K562 (cell line): ENCODE data around the gene CCL21. TPM values are rescaled to one million over a fixed set of nuclear protein-coding genes. Genes with fewer than 3 reads are reported as not detected.

Source experiments
- ATAC-seq: fragments of 200-7000 bp; cut with Tn5 transposase; 3 replicates; pipeline ENCODE4 v1.9.1; 2020; ENCODE audit warnings: moderate library complexity
- BruUV-seq: library from RNA; stranded (reverse); fragments of 400-500 nt; replicated peaks from 2 replicates; lab custom pipeline; 2021; lab: Mats Ljungman, UMichigan
- CTCF ChIA-PET: fragments of 300-600 bp; formaldehyde crosslinking; extraction: SDS; loops from one replicate; lab custom pipeline; 2021; ENCODE audit warnings: low intra/inter-chr PET ratio; lab: Yijun Ruan, JAX
- POLR2A ChIA-PET: fragments of 300-600, 350-650 bp; sonication (Branson Sonifier 250); formaldehyde crosslinking; extraction: SDS; loops from one replicate; lab custom pipeline; 2021; ENCODE audit warnings: antibody characterized with exemption, inconsistent platforms; lab: Yijun Ruan, JAX
- DNase-seq, 4 experiments: peaks; one replicate each; pipeline versions ENCODE4 v3.0.0 to v3.0.0-alpha.2; 2011 to 2018; ENCODE audit warnings: low spot score in 3 of 4, mixed read lengths in 3 of 4; ENCODE audit errors: extremely low read depth in 1 of 4
- FAIRE-seq: peaks from 2 replicates; lab custom pipeline; 2011; peaks lifted over from hg19 to GRCh38; lab: Jason Lieb, UNC
- H2AFZ ChIP-seq: 2 replicates; pipeline ENCODE4 v1.6.0; 2011; ENCODE audit warnings: low read depth, low read length, control low read depth, inconsistent platforms
- H3K27ac ChIP-seq: fragments of 200-600 bp; 3 replicates; pipeline ENCODE4 v1.8.0; 2011; ENCODE audit warnings: low read depth, mild to moderate bottlenecking, control low read depth, inconsistent platforms, low read length, moderate library complexity, mixed read lengths; ENCODE audit errors: extremely low read depth
- H3K27me3 ChIP-seq, 2 experiments: fragments of 300-600 bp in 1 of 2; 2 replicates in 1 of 2; 3 replicates in 1 of 2; pipeline versions ENCODE4 v1.6.0 to v1.8.0; 2011; ENCODE audit warnings: inconsistent platforms in 2 of 2, low read length in 2 of 2, mild to moderate bottlenecking in 1 of 2, mixed read lengths in 1 of 2, moderate library complexity in 1 of 2; ENCODE audit not compliant: control insufficient read depth in 2 of 2, insufficient read depth in 2 of 2
- H3K36me3 ChIP-seq: fragments of 300-600 bp; 3 replicates; pipeline ENCODE4 v1.8.0; 2011; ENCODE audit warnings: mild to moderate bottlenecking, low read length, inconsistent platforms; ENCODE audit not compliant: control insufficient read depth, insufficient read depth
- H3K4me1 ChIP-seq, 2 experiments: fragments of 200-600 bp in 1 of 2; replicated peaks in 1 of 2; 2 replicates in 1 of 2; 3 replicates in 1 of 2; pipeline versions ENCODE4 v1.5.1 to v1.8.0; 2011; ENCODE audit warnings: inconsistent platforms in 2 of 2, low read length in 2 of 2, mild to moderate bottlenecking in 1 of 2, mixed read lengths in 1 of 2, moderate library complexity in 1 of 2; ENCODE audit not compliant: control insufficient read depth in 2 of 2, insufficient read depth in 2 of 2
- H3K4me2 ChIP-seq: 2 replicates; pipeline ENCODE4 v1.6.1; 2011; ENCODE audit warnings: low read length, control low read depth, inconsistent platforms, mixed read lengths; ENCODE audit not compliant: insufficient read depth
- H3K4me3 ChIP-seq: fragments of 200-600 bp; sonication (generic), shearing (Covaris generic); 2 replicates; pipeline ENCODE4 v1.5.1; 2016; ENCODE audit warnings: control low read depth, inconsistent platforms
- H3K79me2 ChIP-seq: fragments of 200-600 bp; 3 replicates; pipeline ENCODE4 v1.8.0; 2011; ENCODE audit warnings: low read length, inconsistent platforms; ENCODE audit not compliant: control insufficient read depth, insufficient read depth
- H3K9ac ChIP-seq, 2 experiments: 2 replicates each; pipeline versions ENCODE4 v1.6.0 to v1.6.1; 2011; ENCODE audit warnings: low read depth in 2 of 2, low read length in 2 of 2, control low read depth in 1 of 2, inconsistent platforms in 1 of 2, mild to moderate bottlenecking in 1 of 2, mixed read lengths in 1 of 2; ENCODE audit not compliant: insufficient read depth in 1 of 2
- H3K9me1 ChIP-seq: one replicate; pipeline ENCODE4 v1.6.0; 2011; ENCODE audit warnings: inconsistent platforms, mild to moderate bottlenecking, low read length, moderate library complexity; ENCODE audit not compliant: control insufficient read depth, insufficient read depth
- H3K9me3 ChIP-seq: replicated peaks from 2 replicates; pipeline ENCODE4 v1.5.1; 2011; ENCODE audit warnings: low read depth, low read length, inconsistent platforms; ENCODE audit not compliant: control insufficient read depth, insufficient read depth
- H4K20me1 ChIP-seq: replicated peaks from 2 replicates; pipeline ENCODE4 v1.6.1; 2011; ENCODE audit warnings: low read length, inconsistent platforms, mixed read lengths; ENCODE audit not compliant: control insufficient read depth, insufficient read depth
- CTBP1 ChIP-seq: fragments of 450-650 bp; IDR thresholded peaks from 2 replicates; pipeline ENCODE4 v1.6.1; 2016; ENCODE audit warnings: borderline replicate concordance
- EGR1 ChIP-seq: fragments of 450-650 bp; conservative IDR thresholded peaks from 2 replicates; pipeline ENCODE4 v1.6.1; 2017; ENCODE audit warnings: mild to moderate bottlenecking
- JUND ChIP-seq, 2 experiments: IDR thresholded peaks; 2 replicates in 1 of 2; 3 replicates in 1 of 2; pipeline ENCODE4 v1.6.1; 2011; ENCODE audit warnings: borderline replicate concordance in 2 of 2, low read depth in 2 of 2, low read length in 2 of 2, improper control_type of control experiment in 1 of 2, missing biosample characterization in 1 of 2, missing genetic modification characterization in 1 of 2, missing genetic modification reagents in 1 of 2
- KDM1A ChIP-seq, 2 experiments: fragments of 450-650 bp; IDR thresholded peaks; 2 replicates each; pipeline ENCODE4 v1.6.1; 2016; ENCODE audit warnings: mild to moderate bottlenecking in 2 of 2
- KLF16 ChIP-seq: IDR thresholded peaks from 2 replicates; pipeline ENCODE4 v1.6.1; 2016; ENCODE audit warnings: antibody characterized with exemption
- MAZ ChIP-seq, 2 experiments: fragments of 450-650 bp in 1 of 2; sonication (generic) in 1 of 2; formaldehyde crosslinking; IDR thresholded peaks in 1 of 2; conservative IDR thresholded peaks in 1 of 2; 2 replicates each; pipeline versions ENCODE4 v1.4.0 to v1.5.0; 2020; ENCODE audit warnings: mild to moderate bottlenecking in 1 of 2, missing genetic modification reagents in 1 of 2
- NRF1 ChIP-seq, 2 experiments: fragments of 450-650 bp; IDR thresholded peaks in 1 of 2; conservative IDR thresholded peaks in 1 of 2; 2 replicates each; pipeline ENCODE4 v1.6.1; 2014; ENCODE audit warnings: mild to moderate bottlenecking in 2 of 2
- PHB2 ChIP-seq: fragments of 450-650 bp; IDR thresholded peaks from 2 replicates; pipeline ENCODE4 v1.6.1; 2017; ENCODE audit warnings: low read depth
- RAD21 ChIP-seq, 2 experiments: fragments of 250-450 bp in 1 of 2; fragments of 450-650 bp in 1 of 2; sonication (Bioruptor Pico) in 1 of 2; formaldehyde crosslinking in 1 of 2; IDR thresholded peaks in 1 of 2; conservative IDR thresholded peaks in 1 of 2; 2 replicates each; pipeline versions ENCODE4 v1.4.0 to v1.8.0; 2020 to 2022; ENCODE audit warnings: mild to moderate bottlenecking in 2 of 2, moderate library complexity in 1 of 2
- SMC3 ChIP-seq: conservative IDR thresholded peaks from 2 replicates; pipeline ENCODE4 v1.6.1; 2011; ENCODE audit warnings: low read depth, low read length, improper control_type of control experiment; ENCODE audit not compliant: insufficient read depth
- ZNF384 ChIP-seq: IDR thresholded peaks from 2 replicates; pipeline ENCODE4 v1.6.1; 2012; ENCODE audit warnings: low read depth, low read length, improper control_type of control experiment
- WGBS: fragments of 100-300 bp; shearing (Covaris generic); methylation state at CpG from one replicate; pipeline ENCODE4 v1.1.6; 2016; ENCODE audit warnings: low coverage, mixed read lengths; ENCODE audit not compliant: insufficient coverage; ENCODE audit errors: missing lambda C conversion rate; 5-methylcytosine and 5-hydroxymethylcytosine counted together
- in situ Hi-C: fragments of 300-500 bp; cut with MboI; formaldehyde crosslinking; loops from 4 replicates; pipeline ENCODE4 v1.15.0; 2018; ENCODE audit warnings: inconsistent platforms, mixed read lengths
- intact Hi-C: fragments of 100-400 bp; cut with micrococcal nuclease; formaldehyde crosslinking; loops from 2 replicates; pipeline ENCODE4 v1.14.2; 2022
- polyA plus RNA-seq, 8 experiments: library from polyadenylated mRNA; depleted of rRNA in 4 of 8; stranded (reverse) in 5 of 8; unstranded in 3 of 8; fragments of >200 nt; fragmentation: Nextera tagmentation in 2 of 8; fragmentation: Illumina TruSeq in 1 of 8; extraction: Ambion mirVana in 2 of 8; extraction: Trizol in 1 of 8; gene quantifications; 2 replicates each; pipeline versions ENCODE4 v1.2.1 to v1.2.3, GENCODE V29; 2011 to 2014; ENCODE audit warnings: inconsistent platforms in 1 of 8, missing spikeins in 1 of 8
- total RNA-seq, 7 experiments: library from RNA; depleted of rRNA in 6 of 7; stranded (reverse); fragments of >200 nt in 6 of 7; fragmentation: Illumina TruSeq in 2 of 7; extraction: Trizol in 2 of 7; gene quantifications; 2 replicates each; pipeline versions ENCODE4 v1.2.1 to v1.2.3, GENCODE V29; 2011 to 2021; ENCODE audit warnings: low replicate concordance in 1 of 7
- TF ChIP-seq, protein P1 (sequence below): fragments of 200-800 bp; sonication (Bioruptor generic); IDR thresholded peaks from 2 replicates; pipeline ENCODE4 v1.6.1; 2017; ENCODE audit warnings: missing genetic modification characterization, missing compliant biosample characterization
- TF ChIP-seq, protein P2 (sequence below): sonication (generic); formaldehyde crosslinking; IDR thresholded peaks from 2 replicates; pipeline ENCODE4 v1.8.0; 2022; ENCODE audit warnings: mild to moderate bottlenecking, missing genetic modification reagents
- TF ChIP-seq, protein P3 (sequence below), 3 experiments: IDR thresholded peaks in 2 of 3; conservative IDR thresholded peaks in 1 of 3; 2 replicates each; pipeline ENCODE4 v1.5.1; 2011 to 2012; ENCODE audit warnings: low read length in 3 of 3, mild to moderate bottlenecking in 3 of 3, control low read depth in 2 of 3, improper control_type of control experiment in 1 of 3, inconsistent platforms in 1 of 3, low read depth in 1 of 3, mixed read lengths in 1 of 3, moderate library complexity in 1 of 3; ENCODE audit not compliant: insufficient read depth in 2 of 3

The CCL21 gene
- total and polyA plus RNA-seq, 9 of the 15 experiments (the other 6 are each of a cell fraction or from before 2014, with no cell fraction given), result not detected

DNA sequence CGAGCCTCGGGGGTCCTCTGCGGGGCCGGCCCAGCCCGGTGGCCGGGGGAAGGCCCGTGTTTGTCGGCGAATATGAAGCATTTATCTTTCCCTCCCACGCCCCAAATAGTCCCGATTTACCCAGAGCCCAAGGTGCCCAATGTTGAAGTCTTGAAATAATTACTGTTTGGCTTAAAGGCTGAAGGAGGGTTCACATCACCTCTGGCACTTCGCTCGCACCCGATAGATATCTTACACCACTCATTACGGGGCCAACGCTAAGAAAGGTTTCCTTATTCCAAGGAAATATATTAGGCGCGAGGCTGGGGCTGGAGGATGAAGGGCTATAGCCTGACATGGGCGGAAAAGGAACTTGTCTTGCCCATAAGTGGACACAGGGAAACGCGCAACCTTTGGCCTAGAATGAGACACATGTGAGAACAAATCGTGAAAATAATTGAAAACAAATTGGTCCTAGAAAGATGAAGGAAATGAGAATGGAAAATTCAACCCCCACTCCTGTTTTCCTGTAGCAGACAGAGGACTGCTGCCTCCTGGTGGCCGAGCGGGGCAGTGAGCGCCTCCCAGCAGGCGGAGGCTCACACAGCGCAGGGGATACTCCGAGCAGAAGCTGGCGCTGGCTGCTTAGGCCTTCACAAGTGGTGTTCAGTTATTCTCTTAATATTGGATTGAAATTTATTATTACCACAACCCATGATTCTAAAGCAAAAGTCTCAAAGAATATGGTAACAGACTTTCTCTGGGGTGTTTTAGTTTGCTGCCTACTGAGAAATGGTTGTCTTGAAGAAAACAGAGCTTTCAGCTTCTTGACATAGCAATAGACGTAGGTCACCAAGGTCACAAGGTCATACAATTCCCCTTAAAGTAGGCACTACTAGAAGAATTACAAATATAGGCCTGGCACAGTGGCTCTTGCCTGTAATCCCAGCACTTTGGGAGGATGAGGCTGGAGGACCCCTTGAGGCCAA is 7.9 kb downstream of the CCL21 start:
- intact Hi-C loops, result loop anchor here (1.0 to 10.0 kb wide), 2 partner anchors 27 to 87 kb away; partner anchors contain the start of gene RPP25L
- ATAC-seq (peak; percentile 95), FAIRE-seq (peak; percentile 81), DNase-seq (peak; percentile 76 to 79 (median 77))
- Histone ChIP-seq H3K4me2 (peak overlapping the region; percentile 79), H3K4me3 (peak overlapping the region; percentile 46), H2AFZ (peak overlapping the region; percentile 76), H3K4me1 (peaks cover 0 to 13% of the 10 kb centered on the region in 2 experiments; a peak in 3 of 5 replicates), H3K27ac (no peak overlapping the region), H3K9ac (peak overlapping the region in 1 of 2 experiments; percentile 77; a peak in 2 of 4 replicates), H3K9me1 (no peaks in the 10 kb centered on the region), H3K36me3 (no peaks in the 10 kb centered on the region), H4K20me1 (no peaks in the 10 kb centered on the region), H3K27me3 (peaks cover 0 to 5% of the 10 kb centered on the region in 2 experiments; a peak in 2 of 5 replicates), H3K79me2 (no peaks in the 10 kb centered on the region), H3K9me3 (no peaks in the 10 kb centered on the region)
- CTCF ChIA-PET, result interaction anchor here (0.9 to 2.4 kb wide), 6 partner anchors 24 to 89 kb away, joined by 3 to 20 read pairs (median 4); partner anchors contain the start of gene RPP25L
- WGBS, result 2% methylated on average over 27 of the region's 30 CpGs
- no TSS peak for BruUV-seq
- POLR2A ChIA-PET, result interaction anchor here (0.6 kb wide), 1 partner anchor 378 kb away, joined by 3 read pairs; the partner anchor contains the start of gene FANCG
- in situ Hi-C loops, result no loop called here
- TF ChIP-seq NRF1 (conservative IDR thresholded peaks at IDR 0.05 in 1 of 2, IDR thresholded peaks at IDR 0.05 in 1 of 2) (peak; percentile 5 to 33; a peak in 3 of 4 replicates), EGR1 (0 out of 2 replicates have a peak, but pooled peaks have one; percentile 28), RAD21 (CRISPR knock-in tag; conservative IDR thresholded peaks at IDR 0.05 in 1 of 2, IDR thresholded peaks at IDR 0.05 in 1 of 2) (peak; percentile 54 to 76), KDM1A (IDR thresholded peaks at IDR 0.05) (peak; percentile 49 to 61; a peak in 3 of 4 replicates), SMC3 (peak; percentile 78), CTBP1 (peak; percentile 23; the same call in 1 of the 2 replicates), MAZ (CRISPR knock-in tag; conservative IDR thresholded peaks at IDR 0.05 in 1 of 2, IDR thresholded peaks at IDR 0.05 in 1 of 2) (peak in 1 of 2 experiments; percentile 43; a peak in 2 of 4 replicates), KLF16 (0 out of 2 replicates have a peak, but pooled peaks have one; percentile 36), PHB2 (no peak), ZNF384 (no peak), JUND (IDR thresholded peaks at IDR 0.05; ENCODE audit: borderline replicate concordance, low read depth, low read length) (peak; percentile 37; the same call in 1 of the 2 replicates), JUND (tag; IDR thresholded peaks at IDR 0.05; ENCODE audit: borderline replicate concordance, low read depth, low read length) (no peak)
- TF ChIP-seq, protein P1, sequence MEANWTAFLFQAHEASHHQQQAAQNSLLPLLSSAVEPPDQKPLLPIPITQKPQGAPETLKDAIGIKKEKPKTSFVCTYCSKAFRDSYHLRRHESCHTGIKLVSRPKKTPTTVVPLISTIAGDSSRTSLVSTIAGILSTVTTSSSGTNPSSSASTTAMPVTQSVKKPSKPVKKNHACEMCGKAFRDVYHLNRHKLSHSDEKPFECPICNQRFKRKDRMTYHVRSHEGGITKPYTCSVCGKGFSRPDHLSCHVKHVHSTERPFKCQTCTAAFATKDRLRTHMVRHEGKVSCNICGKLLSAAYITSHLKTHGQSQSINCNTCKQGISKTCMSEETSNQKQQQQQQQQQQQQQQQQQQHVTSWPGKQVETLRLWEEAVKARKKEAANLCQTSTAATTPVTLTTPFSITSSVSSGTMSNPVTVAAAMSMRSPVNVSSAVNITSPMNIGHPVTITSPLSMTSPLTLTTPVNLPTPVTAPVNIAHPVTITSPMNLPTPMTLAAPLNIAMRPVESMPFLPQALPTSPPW (CRISPR knock-in tag), result peak; percentile 36; the same call in 1 of the 2 replicates
- TF ChIP-seq, protein P2, sequence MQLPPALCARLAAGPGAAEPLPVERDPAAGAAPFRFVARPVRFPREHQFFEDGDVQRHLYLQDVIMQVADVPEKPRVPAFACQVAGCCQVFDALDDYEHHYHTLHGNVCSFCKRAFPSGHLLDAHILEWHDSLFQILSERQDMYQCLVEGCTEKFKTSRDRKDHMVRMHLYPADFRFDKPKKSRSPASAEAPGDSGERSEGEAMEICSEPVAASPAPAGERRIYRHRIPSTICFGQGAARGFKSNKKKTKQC (CRISPR knock-in tag), result peak; percentile 65; the same call in 1 of the 2 replicates
- TF ChIP-seq, protein P3, sequence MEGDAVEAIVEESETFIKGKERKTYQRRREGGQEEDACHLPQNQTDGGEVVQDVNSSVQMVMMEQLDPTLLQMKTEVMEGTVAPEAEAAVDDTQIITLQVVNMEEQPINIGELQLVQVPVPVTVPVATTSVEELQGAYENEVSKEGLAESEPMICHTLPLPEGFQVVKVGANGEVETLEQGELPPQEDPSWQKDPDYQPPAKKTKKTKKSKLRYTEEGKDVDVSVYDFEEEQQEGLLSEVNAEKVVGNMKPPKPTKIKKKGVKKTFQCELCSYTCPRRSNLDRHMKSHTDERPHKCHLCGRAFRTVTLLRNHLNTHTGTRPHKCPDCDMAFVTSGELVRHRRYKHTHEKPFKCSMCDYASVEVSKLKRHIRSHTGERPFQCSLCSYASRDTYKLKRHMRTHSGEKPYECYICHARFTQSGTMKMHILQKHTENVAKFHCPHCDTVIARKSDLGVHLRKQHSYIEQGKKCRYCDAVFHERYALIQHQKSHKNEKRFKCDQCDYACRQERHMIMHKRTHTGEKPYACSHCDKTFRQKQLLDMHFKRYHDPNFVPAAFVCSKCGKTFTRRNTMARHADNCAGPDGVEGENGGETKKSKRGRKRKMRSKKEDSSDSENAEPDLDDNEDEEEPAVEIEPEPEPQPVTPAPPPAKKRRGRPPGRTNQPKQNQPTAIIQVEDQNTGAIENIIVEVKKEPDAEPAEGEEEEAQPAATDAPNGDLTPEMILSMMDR (IDR thresholded peaks at IDR 0.05 in 2 of 3, conservative IDR thresholded peaks at IDR 0.05 in 1 of 3; ENCODE audit: insufficient read depth in 2 of 3, low read depth in 1 of 3, low read length in 3 of 3), result peak; percentile 92 to 95 (median 93)
